DMS79 treated with DMSO at 0.1 percent for 48 hours (cell line): ENCODE results near the gene SPDEF.

Source experiments
- DNase-seq: peaks from one replicate; lab custom pipeline; 2025; lab: John Stamatoyannopoulos, UW

Gene SPDEF

GRCh38 chr6:34556031-34556471 is at the start of gene SPDEF:
TSS of gene SPDEF (minus strand) at chr6:34556329. CDS start at chr6:34544455, 11,874 bp downstream.
- DNase-seq, result no peak

DNA sequence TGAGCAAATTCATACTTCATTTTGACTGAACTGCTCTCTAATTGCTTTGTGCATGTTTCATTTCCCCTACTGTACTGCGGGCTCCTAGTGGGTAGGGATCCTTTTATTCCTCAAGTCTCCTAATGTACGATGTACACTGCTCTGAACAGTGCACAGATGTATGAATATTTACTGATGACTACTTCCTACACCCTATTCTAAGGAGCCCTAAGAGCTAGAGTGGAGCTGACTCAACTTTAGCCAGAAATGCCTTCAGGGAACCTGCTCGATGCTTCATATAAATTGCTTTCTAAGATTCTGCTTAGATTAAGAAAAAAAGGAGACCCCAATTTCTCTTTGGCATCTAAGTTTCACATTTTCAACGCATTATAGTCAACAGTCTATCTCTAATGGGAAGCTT is 47.6 kb upstream of the SPDEF start:
- DNase-seq, result no peak

- DNase-seq, result no peak
Observed at GRCh38 chr6:34602318-34603111, 46.4 kb upstream of the SPDEF start.

DNA sequence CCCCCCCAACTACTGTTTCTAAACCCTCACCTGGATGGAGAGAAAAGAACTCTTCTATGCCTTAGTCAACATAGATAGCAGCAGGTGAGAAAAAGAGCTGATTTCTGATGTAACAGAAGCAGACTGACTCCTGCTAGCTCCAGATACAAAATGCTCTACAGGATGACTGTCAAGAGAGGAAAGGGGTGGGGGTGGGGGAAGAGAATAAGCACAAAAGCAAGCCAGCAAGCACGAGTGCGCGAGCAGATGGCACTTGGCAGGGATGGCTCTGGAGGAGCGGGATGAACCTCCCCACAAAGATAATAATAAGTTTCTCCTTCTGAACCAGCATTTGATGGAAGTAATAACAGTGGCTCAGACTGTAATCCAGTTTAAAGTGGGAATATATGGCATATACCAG is 45.6 kb upstream of the SPDEF start:
- no peak for DNase-seq

DNA sequence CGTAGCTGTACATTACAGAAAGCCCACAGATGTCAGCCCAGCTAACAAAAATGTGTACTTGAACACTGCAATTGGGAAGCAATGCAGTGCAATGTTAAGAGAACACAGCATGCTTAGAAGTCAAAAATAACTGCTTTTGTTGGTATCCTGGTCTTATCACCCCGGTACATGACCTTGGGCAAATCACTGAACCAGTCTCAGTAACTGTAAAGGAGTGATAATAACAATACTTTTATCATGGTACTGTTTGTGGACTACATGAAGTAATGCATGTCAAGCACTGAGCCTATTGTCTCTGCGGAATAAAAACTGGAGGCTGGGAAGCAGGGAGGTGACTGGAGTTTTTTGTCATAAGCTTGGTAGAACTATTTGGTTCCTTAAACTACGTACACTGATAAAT is 44.7 kb upstream of the SPDEF start:
- DNase-seq, result no peak

- no peak for DNase-seq
Observed at GRCh38 chr6:34600101-34600500, 44.0 kb upstream of the SPDEF start.

- no peak for DNase-seq
Observed at GRCh38 chr6:34598712-34599111, 42.6 kb upstream of the SPDEF start.

GRCh38 chr6:34597605-34598353 is 41.6 kb upstream of the SPDEF start:
- DNase-seq, result no peak

- no peak for DNase-seq
Observed at GRCh38 chr6:34596798-34597197, 40.7 kb upstream of the SPDEF start.

DNA sequence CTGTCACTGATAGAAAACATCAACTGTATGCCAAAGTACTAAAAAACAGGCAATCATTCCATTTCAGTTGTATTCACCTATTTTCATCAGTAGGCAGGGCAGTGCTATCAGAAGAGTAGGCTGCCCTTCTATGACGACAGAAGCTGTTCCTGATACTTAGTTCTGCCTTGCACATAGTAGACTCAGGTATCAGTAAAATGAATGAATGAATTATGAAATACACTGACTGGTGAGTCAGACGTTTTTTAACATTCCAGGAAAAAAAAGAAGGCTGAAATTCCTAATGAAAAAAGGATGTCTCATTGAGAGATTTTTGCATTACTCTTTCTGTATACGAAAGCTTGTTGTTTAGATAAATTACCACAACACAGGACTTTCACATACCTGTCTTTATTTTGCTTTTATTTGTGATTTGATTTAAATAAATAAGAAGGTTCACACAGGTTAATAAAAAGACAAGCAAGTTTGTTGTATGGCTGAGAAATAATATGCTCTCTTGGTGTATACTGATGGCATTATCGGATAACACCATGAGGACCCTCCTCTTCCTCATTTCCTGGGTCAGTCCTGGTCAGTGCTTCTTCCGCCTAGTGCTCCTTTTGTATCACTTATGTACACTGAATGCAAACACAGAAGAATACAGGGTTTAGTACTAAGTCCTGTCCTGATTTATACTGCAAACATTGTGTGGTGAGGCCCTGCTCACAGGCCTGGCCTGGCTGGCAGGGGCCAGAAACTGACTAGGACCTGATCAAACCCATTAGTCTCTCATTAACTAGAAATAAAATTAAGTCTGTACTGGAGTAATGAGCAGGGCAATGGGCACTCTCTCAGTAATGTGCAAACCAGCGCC is 39.4 kb upstream of the SPDEF start:
- DNase-seq, result no peak

- DNase-seq, result no peak
Observed at GRCh38 chr6:34593701-34594100, 37.6 kb upstream of the SPDEF start.

- DNase-seq, result no peak
Observed at GRCh38 chr6:34592208-34592952, 36.3 kb upstream of the SPDEF start.

GRCh38 chr6:34589691-34590090 is 33.6 kb upstream of the SPDEF start:
- no peak for DNase-seq

- no peak for DNase-seq
Observed at GRCh38 chr6:34589140-34589539, 33.0 kb upstream of the SPDEF start.

DNA sequence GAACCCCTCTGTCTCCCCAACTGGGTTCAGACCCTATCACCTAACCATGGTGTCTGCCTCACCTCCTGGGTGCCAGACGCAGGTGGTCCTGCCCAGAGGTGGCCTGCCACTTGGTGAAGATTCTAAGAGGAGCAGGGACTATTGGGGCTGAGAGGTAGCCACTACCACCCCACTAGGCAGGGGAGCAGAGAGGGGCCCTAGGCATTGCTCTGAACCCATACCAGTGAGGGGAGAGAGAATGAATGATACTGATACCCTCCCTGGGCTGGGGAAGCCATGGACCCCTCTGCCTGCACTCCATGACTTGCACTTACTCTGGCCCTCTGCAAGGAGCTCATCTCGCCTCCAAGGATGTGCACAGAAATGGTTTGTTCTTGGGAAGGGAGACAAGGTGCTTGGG is 31.7 kb upstream of the SPDEF start:
- no peak for DNase-seq

GRCh38 chr6:34587325-34587724 is 31.2 kb upstream of the SPDEF start:
- DNase-seq, result no peak

DNA sequence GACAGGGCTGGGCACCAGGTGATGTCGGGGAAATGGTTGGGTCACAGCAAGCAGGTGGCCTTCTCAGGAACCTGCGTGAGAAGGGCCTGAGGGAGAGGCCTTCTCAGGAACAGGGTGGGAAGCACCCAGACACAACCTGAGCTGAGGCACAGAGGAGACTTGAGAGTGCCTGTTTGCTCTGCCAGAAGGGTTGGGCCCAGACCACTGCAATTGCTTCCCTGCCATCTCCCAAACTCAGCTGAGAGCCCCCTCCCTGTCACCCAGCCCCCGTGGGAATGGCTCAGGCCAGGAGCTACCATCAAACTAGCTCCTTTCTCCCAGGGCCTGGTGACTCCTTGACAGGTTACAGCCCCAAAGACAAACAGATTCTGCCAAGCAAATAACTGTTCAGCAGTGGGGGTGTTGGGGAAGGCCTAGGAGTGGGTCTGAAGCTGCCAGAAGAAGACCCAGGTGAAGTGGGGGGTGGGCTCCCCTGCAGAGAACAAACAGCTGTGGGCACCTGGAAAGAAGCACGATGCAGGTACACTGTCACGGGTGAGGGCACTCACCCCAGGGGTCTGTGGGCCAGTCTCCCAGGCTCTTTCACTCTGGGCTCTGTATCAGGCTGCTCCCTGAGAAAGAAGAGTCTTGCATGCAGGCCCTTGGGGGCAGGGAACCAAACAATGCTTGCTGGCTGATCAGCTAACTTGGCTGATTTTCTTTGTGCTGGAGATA is 30.4 kb upstream of the SPDEF start:
- no peak for DNase-seq

- DNase-seq, result no peak
Observed at GRCh38 chr6:34585512-34586061, 29.5 kb upstream of the SPDEF start.

GRCh38 chr6:34585108-34585507 is 29.0 kb upstream of the SPDEF start:
- no peak for DNase-seq

DNA sequence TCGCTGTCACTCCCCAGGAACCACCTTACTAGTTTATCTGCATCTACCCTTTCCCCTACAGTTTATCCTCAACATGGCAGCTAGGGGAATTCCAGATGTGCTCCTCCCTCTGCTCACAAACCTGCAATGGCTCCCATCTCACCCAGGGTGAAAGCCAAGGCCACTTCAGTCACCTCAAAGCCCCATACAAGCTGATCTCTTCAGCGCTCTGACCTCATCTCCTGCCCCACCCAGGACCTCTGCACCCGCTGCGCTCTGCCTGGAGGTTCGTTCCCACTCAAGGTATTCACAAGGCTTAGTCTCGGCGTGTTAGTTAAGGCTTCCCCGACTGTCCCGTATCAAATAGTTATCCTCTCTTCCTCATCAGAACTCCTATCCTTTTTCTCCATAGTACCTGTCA is 28.6 kb upstream of the SPDEF start:
- no peak for DNase-seq
